ENCODE measurements around the gene SDF4. TPM values are rescaled to one million over a fixed set of nuclear protein-coding genes. Genes with fewer than 3 reads are reported as not detected.

The SDF4 gene
- total RNA-seq, 2 donors from 2014 or later: 202 to 325 TPM

DNA sequence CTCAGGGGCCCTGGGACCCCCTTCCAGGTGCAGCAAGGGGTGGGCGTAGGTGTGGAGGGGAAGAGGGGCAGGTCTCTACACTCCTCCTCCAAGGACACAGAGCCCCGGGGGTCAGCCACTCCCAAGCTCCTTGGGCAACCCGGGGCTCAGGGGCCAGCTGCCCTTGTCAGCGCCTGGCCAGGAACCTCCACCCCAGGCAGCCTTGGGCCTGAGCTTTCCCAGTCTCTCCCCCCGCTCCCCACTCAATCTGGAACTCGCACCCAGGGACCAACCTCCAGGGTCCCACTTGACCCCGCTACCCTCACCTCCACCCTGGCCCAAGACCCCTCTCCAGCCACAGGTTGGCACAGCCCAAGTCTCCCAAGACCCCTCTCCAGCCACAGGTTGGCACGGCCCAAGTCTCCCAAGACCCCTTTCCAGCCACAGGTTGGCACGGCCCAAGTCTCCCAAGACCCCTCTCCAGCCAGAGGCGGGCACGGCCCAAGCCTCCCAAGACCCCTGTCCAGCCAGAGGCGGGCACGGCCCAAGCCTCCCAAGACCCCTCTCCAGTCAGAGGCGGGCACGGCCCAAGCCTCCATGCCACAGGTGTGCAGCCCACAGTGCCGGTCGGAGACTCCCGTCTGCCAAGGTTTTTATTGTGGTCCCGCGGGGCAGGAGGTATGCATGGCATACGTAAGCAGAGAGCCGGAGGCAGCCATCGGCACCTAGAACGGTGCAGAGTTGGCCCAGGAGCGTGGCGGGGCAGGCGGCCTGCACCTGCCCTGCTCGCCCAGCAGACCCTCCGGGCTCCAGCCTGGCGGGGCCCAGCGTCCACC, 20.9 kb downstream of the SDF4 start:
- no peak overlapping the region for H3K4me3 ChIP-seq
- H3K9me3 ChIP-seq: no peaks in the 10 kb centered on the region
- H3K27ac ChIP-seq: no peak overlapping the region
- intact Hi-C loops (cut with DNase I): no loop called here
- no peak for DNase-seq
- peaks cover 14% of the 10 kb centered on the region for H3K27me3 ChIP-seq
- no peaks in the 10 kb centered on the region for H3K36me3 ChIP-seq
- H3K9ac ChIP-seq (ENCODE audit: low read depth in 2 of 2, low read length in 2 of 2): no peak overlapping the region
- TF ChIP-seq, protein P1, sequence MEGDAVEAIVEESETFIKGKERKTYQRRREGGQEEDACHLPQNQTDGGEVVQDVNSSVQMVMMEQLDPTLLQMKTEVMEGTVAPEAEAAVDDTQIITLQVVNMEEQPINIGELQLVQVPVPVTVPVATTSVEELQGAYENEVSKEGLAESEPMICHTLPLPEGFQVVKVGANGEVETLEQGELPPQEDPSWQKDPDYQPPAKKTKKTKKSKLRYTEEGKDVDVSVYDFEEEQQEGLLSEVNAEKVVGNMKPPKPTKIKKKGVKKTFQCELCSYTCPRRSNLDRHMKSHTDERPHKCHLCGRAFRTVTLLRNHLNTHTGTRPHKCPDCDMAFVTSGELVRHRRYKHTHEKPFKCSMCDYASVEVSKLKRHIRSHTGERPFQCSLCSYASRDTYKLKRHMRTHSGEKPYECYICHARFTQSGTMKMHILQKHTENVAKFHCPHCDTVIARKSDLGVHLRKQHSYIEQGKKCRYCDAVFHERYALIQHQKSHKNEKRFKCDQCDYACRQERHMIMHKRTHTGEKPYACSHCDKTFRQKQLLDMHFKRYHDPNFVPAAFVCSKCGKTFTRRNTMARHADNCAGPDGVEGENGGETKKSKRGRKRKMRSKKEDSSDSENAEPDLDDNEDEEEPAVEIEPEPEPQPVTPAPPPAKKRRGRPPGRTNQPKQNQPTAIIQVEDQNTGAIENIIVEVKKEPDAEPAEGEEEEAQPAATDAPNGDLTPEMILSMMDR (IDR thresholded peaks at IDR 0.05): no peak
- peaks cover 4% of the 10 kb centered on the region for H3K4me1 ChIP-seq

DNA sequence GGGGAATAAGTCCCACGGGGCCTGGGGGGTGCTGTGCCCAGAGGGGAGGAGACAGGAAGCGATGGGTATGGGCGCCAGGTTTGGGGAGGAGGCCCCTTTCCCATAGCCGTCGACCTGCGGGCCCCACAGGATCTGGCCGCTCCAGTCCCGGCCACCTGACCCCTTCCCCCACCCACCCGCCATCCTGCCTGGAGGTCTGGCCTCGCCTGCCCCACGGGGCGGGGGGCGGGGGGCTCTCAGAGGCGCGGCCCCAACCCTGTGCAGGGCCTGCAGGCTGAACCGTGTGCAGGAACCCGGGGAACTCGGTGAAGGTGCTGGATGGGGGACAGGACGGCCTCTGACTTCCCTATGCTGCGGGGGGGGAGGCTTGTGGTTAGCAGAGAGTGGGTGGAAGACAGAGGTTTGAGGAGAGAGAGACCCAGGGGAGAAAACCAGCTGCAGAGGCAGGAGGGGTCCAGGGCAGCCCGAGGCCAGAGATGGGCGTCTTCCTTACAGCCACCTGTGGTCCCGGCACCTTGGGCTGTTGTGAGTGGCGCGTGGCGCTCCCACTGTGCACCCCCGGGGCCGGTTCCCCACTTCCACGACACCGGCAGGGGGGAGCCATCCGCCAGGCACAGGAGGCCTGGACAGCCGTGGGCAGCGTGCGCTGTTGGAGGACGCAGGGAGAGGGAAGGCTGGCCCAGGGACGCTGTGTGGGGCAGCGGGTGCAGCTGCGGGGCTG, 22.9 kb downstream of the SDF4 start:
- Histone ChIP-seq H3K27me3 (peaks cover 24% of the 10 kb centered on the region), H3K9me3 (no peaks in the 10 kb centered on the region), H3K4me1 (peaks cover 4% of the 10 kb centered on the region), H3K36me3 (no peaks in the 10 kb centered on the region), H3K27ac (no peak overlapping the region), H3K9ac (ENCODE audit: low read depth in 2 of 2, low read length in 2 of 2) (peak overlapping the region in 1 of 2 donors; percentile 64), H3K4me3 (no peak overlapping the region)
- no peak for DNase-seq
- TF ChIP-seq, protein P1 (IDR thresholded peaks at IDR 0.05): no peak
- intact Hi-C loops (cut with DNase I): no loop called here

GRCh38 chr1:1207571-1207892, 24.3 kb downstream of the SDF4 start:
- intact Hi-C loops (cut with DNase I): no loop called here
- no peaks in the 10 kb centered on the region for H3K9me3 ChIP-seq
- H3K27me3 ChIP-seq: peaks cover 28% of the 10 kb centered on the region
- no peaks in the 10 kb centered on the region for H3K36me3 ChIP-seq
- no peak for DNase-seq
- H3K9ac ChIP-seq (ENCODE audit: low read depth in 2 of 2, low read length in 2 of 2): no peak overlapping the region
- no peak overlapping the region for H3K27ac ChIP-seq
- peaks cover 4% of the 10 kb centered on the region for H3K4me1 ChIP-seq
- TF ChIP-seq, protein P1 (IDR thresholded peaks at IDR 0.05): no peak
- H3K4me3 ChIP-seq: no peak overlapping the region

- no peaks in the 10 kb centered on the region for H3K9me3 ChIP-seq
- TF ChIP-seq, protein P1 (IDR thresholded peaks at IDR 0.05): no peak
- H3K27me3 ChIP-seq: peaks cover 28% of the 10 kb centered on the region
- DNase-seq: no peak
- no peak overlapping the region for H3K27ac ChIP-seq
- peak overlapping the region in 1 of 2 donors; percentile 69 for H3K9ac ChIP-seq (ENCODE audit: low read depth in 2 of 2, low read length in 2 of 2)
- H3K36me3 ChIP-seq: no peaks in the 10 kb centered on the region
- intact Hi-C loops (cut with DNase I): no loop called here
- peaks cover 4% of the 10 kb centered on the region for H3K4me1 ChIP-seq
- H3K4me3 ChIP-seq: no peak overlapping the region
These were observed 24.8 kb downstream of the SDF4 start for GRCh38 chr1:1206966-1207531.

DNA sequence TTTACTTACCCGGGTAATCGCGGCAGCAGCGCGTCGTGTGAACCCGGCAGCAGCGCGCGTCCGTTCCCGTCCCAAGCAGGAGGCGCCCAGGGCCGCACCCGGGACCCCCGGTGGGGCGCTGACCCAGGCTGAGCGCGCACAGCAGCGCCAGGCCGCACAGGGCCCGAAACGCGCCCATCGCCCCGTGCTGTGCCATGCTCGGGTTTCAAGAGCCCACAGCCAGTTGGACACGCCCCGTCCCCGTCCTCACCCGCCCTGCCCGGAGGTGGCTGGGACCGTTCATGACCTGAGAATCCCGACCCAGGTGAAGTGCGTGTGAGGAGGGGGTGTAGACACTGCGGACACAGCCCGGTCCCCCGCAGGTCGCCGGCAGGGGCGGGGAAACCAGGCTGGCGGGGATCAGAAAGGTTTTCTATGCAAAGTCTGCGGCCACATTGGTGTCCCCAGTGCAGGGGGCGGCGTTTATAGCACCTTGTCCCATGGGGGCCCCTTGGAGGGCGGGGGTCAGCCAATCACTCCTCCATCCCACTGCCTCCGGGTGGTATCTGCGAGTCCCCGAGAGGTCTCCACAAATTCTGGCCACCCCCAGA, 25.3 kb downstream of the SDF4 start, which contains the start of gene TNFRSF18:
TNFRSF18 (minus strand) TSS at position 217 of the 590 bp plus-strand sequence; CDS start at position 196, 21 bp downstream.
- no peak for DNase-seq
- Histone ChIP-seq H3K27me3 (peaks cover 29% of the 10 kb centered on the region), H3K9ac (ENCODE audit: low read depth in 2 of 2, low read length in 2 of 2) (peak within 1 kb of the TSS in 1 of 2 donors; percentile 69), H3K36me3 (no peaks in the 10 kb centered on the region), H3K4me1 (peaks cover 4% of the 10 kb centered on the region), H3K27ac (no peak within 1 kb of the TSS), H3K9me3 (no peaks in the 10 kb centered on the region), H3K4me3 (peak within 1 kb of the TSS; percentile 3)
- intact Hi-C loops (cut with DNase I): no loop called here
- TF ChIP-seq, protein P1 (IDR thresholded peaks at IDR 0.05): no peak
